Left ventricle myocardium inferior (tissue), 1 donor: ENCODE results near the gene GBF1. TPM values are rescaled to one million over a fixed set of nuclear protein-coding genes. Genes with fewer than 3 reads are reported as not detected.
A peak's percentile ranks its signal among the peaks of the same experiment; 100 is the strongest.

Experiments
- DNase-seq: peaks from one replicate; pipeline ENCODE4 v3.0.0-alpha.2; 2020
- H3K27ac ChIP-seq: fragments of 200-600 bp; replicated peaks from 2 replicates; pipeline ENCODE4 v1.8.0; 2021
- H3K27me3 ChIP-seq: fragments of 200-600 bp; 2 replicates; pipeline ENCODE4 v1.8.0; 2021; ENCODE audit warnings: low read depth
- H3K36me3 ChIP-seq: fragments of 200-600 bp; 2 replicates; pipeline ENCODE4 v1.8.0; 2021
- H3K4me1 ChIP-seq: fragments of 200-600 bp; 2 replicates; pipeline ENCODE4 v1.8.0; 2021
- H3K4me3 ChIP-seq: fragments of 200-600 bp; 2 replicates; pipeline ENCODE4 v1.8.0; 2021; ENCODE audit warnings: mild to moderate bottlenecking, moderate library complexity
- H3K9me3 ChIP-seq: fragments of 200-600 bp; replicated peaks from 2 replicates; pipeline ENCODE4 v1.8.0; 2021
- CTCF ChIP-seq: fragments of 200-600 bp; IDR thresholded peaks from 2 replicates; pipeline ENCODE4 v1.8.0; 2021; ENCODE audit warnings: antibody characterized with exemption, mild to moderate bottlenecking, borderline replicate concordance
- intact Hi-C: fragments of 100-400 bp; cut with micrococcal nuclease; formaldehyde crosslinking; loops from one replicate; pipeline ENCODE4 v1.11.0; 2022
- total RNA-seq: library from RNA; stranded (reverse); fragmentation: NEBNext Ultra II Directional; extraction: Animal tissue kit (Norgen Biotek cat#: 25700); gene quantifications from one replicate; pipeline ENCODE4 v1.2.1, GENCODE V29; 2021
- donor health status: DM: no; HTN: yes; CAD: no; lungs with severe emphysema.

GBF1 gene
- total RNA-seq, 1 donor from 2014 or later = 43.2 TPM

DNA sequence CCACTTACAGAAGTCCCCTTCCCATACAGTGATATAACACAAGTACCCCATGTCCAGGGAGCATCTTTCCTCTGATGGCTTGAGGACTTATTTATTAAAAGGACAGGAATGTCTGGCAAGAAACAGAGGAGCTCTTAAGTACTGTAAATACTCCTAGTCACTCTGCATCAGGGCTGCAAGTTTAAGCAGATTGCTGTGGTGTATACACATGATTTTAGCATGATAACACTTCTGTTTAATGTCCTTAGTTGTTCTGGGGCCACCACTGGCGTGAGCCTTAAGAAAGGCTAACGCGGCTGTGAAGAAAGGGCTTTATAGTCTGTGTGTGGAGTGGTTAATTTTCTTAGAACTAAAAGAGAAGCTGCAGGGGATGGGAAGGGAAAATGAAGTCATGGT lies 65.7 kb downstream of the GBF1 start:
- no peak overlapping the region for H3K4me3 ChIP-seq
- peaks cover 70% of the 10 kb centered on the region for H3K4me1 ChIP-seq
- no peaks in the 10 kb centered on the region for H3K9me3 ChIP-seq
- no peaks in the 10 kb centered on the region for H3K27me3 ChIP-seq
- peak overlapping the region; percentile 38 for H3K27ac ChIP-seq
- intact Hi-C loops = no loop called here
- no peak for DNase-seq
- no peak for TF ChIP-seq CTCF
- H3K36me3 ChIP-seq = no peaks in the 10 kb centered on the region

- DNase-seq = no peak
- Histone ChIP-seq H3K4me1 (peaks cover 54% of the 10 kb centered on the region), H3K27ac (peak overlapping the region; percentile 21), H3K27me3 (no peaks in the 10 kb centered on the region), H3K4me3 (no peak overlapping the region), H3K9me3 (no peaks in the 10 kb centered on the region), H3K36me3 (no peaks in the 10 kb centered on the region)
- no peak for TF ChIP-seq CTCF
- intact Hi-C loops = no loop called here
Observed at GRCh38 chr10:102312683-102313082, 67.4 kb downstream of the GBF1 start.

DNA sequence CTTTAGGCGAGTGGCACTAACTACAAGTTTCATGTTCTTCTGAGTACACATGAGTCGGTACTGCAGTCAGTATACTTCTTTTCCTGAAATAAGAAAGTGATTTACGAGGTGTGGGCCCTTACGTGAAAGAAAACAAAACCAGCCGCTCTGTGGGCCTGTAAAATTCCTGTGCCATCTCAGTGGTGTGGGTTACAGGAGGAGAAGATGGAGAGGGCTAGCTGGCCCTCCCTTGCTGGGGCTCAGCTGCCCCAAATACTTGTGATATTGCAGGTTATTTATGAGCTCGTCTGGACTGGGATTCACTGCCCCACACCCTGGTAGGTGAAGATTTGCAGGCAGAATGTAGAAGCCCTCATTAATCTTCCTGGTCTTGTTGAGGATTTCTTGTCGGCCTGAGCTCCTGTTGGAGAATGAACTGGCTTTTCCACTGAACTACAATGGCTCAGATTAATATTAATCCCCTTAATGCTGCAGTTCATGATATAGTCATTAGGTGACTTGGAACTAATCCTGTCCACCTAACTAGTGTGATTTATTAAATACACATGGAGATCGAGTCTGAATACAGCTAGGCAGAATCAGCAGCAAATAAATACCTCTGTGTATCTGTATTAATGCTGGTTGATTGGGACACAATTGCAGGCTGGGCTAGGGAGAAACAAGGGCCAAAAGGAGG lies 68.0 kb downstream of the GBF1 start:
- Histone ChIP-seq H3K27ac (peak overlapping the region; percentile 21), H3K27me3 (no peaks in the 10 kb centered on the region), H3K9me3 (no peaks in the 10 kb centered on the region), H3K4me3 (no peak overlapping the region), H3K36me3 (no peaks in the 10 kb centered on the region), H3K4me1 (peaks cover 54% of the 10 kb centered on the region)
- no peak for DNase-seq
- no peak for TF ChIP-seq CTCF
- intact Hi-C loops = no loop called here

GRCh38 chr10:102314801-102315200 lies 69.5 kb downstream of the GBF1 start:
- peaks cover 50% of the 10 kb centered on the region for H3K4me1 ChIP-seq
- H3K9me3 ChIP-seq = no peaks in the 10 kb centered on the region
- DNase-seq = no peak
- H3K27ac ChIP-seq = no peak overlapping the region
- no peaks in the 10 kb centered on the region for H3K36me3 ChIP-seq
- intact Hi-C loops = no loop called here
- no peak for TF ChIP-seq CTCF
- H3K27me3 ChIP-seq = no peaks in the 10 kb centered on the region
- no peak overlapping the region for H3K4me3 ChIP-seq

DNA sequence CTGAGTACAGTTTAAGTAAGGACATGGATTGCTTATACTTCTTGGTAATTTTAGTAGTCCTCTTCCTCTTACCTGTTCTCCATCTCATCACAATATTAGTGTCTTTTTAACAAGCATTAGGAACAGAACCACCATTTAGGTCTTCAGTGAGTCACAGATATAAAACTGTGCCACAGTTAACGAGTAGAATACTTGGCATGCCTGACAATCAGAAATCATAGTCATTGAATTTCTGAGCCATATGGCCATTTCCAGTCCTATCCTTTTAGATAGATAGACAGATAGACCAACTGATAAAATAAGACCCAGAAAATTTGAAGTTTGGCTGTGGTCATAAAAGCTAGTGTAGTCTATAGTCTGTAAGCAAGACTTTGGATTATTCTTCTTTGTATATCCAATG lies 71.1 kb downstream of the GBF1 start:
- no peaks in the 10 kb centered on the region for H3K27me3 ChIP-seq
- no peak for TF ChIP-seq CTCF
- DNase-seq = no peak

More for the DNA sequence above, 71.1 kb downstream of the GBF1 start:
- Histone ChIP-seq H3K9me3 (no peaks in the 10 kb centered on the region), H3K4me1 (peaks cover 34% of the 10 kb centered on the region), H3K36me3 (no peaks in the 10 kb centered on the region), H3K4me3 (no peak overlapping the region), H3K27ac (no peak overlapping the region)
- intact Hi-C loops = no loop called here
